Erythroblast (primary cell): ENCODE results near the gene RNASE7.

Experiments used
- GATA1 ChIP-seq: IDR thresholded peaks from 2 replicates; pipeline ENCODE4 v1.6.1; 2011; ENCODE audit warnings: low read depth, mild to moderate bottlenecking, control low read depth, low read length, moderate library complexity
- POLR2A ChIP-seq: IDR thresholded peaks from 2 replicates; pipeline ENCODE4 v1.6.1; 2011; ENCODE audit warnings: mild to moderate bottlenecking, low read length

- TF ChIP-seq POLR2A = no peak
- no peak for TF ChIP-seq GATA1
Observed at GRCh38 chr14:21081521-21082142, 39.5 kb downstream of the RNASE7 start.
